SU-DHL-6 (cell line): ENCODE data around the gene NOX5.

ENCODE experiments used
- H2AFZ ChIP-seq: fragments of 200-600 bp; sonication (generic); 2 replicates; pipeline ENCODE4 v1.6.1; 2014; ENCODE audit warnings: low read depth, mild to moderate bottlenecking, moderate library complexity, mixed read lengths, antibody characterized with exemption, low read length; ENCODE audit not compliant: severe bottlenecking
- H3F3A ChIP-seq: fragments of 200-600 bp; shearing (Covaris generic); 2 replicates; pipeline ENCODE4 v1.6.0; 2016; ENCODE audit warnings: antibody characterized with exemption, mild to moderate bottlenecking; ENCODE audit not compliant: insufficient read depth
- H3K27ac ChIP-seq: fragments of 200-600 bp; sonication (generic); 2 replicates; pipeline ENCODE4 v1.5.1; 2016; ENCODE audit warnings: low read depth, mild to moderate bottlenecking, low read length, moderate library complexity, mixed read lengths
- H3K27me3 ChIP-seq: fragments of 200-600 bp; sonication (generic), shearing (Covaris generic); 2 replicates; pipeline ENCODE4 v1.6.0; 2014; ENCODE audit warnings: mild to moderate bottlenecking, low read length
- H3K36me3 ChIP-seq: fragments of 200-600 bp; sonication (generic); 2 replicates; pipeline ENCODE4 v1.6.1; 2014; ENCODE audit warnings: mild to moderate bottlenecking, low read length, mixed read lengths
- H3K4me2 ChIP-seq: fragments of 300-600, 200-600 bp; shearing (Covaris generic), sonication (generic); 2 replicates; pipeline ENCODE4 v1.6.0; 2014; ENCODE audit warnings: low read length, low read depth, mild to moderate bottlenecking; ENCODE audit not compliant: poor library complexity, severe bottlenecking
- H3K4me3 ChIP-seq: fragments of 200-600 bp; sonication (generic); 2 replicates; pipeline ENCODE4 v1.5.1; 2014; ENCODE audit warnings: antibody characterized with exemption, low read length, mild to moderate bottlenecking, mixed read lengths; ENCODE audit not compliant: insufficient read depth, poor library complexity, severe bottlenecking
- H3K79me2 ChIP-seq: fragments of 200-600 bp; sonication (generic); 2 replicates; pipeline ENCODE4 v1.6.1; 2014; ENCODE audit warnings: mild to moderate bottlenecking, low read length, moderate library complexity; ENCODE audit not compliant: insufficient read depth
- H3K9ac ChIP-seq: fragments of 200-600 bp; sonication (generic); 2 replicates; pipeline ENCODE4 v1.7.0; 2014; ENCODE audit warnings: mild to moderate bottlenecking, low read length
- H3K9me2 ChIP-seq: fragments of 200-600 bp; sonication (generic); replicated peaks from 2 replicates; pipeline ENCODE4 v1.6.1; 2014; ENCODE audit warnings: low read length; ENCODE audit not compliant: insufficient read depth
- H3K9me3 ChIP-seq: fragments of 200-600 bp; sonication (generic); 2 replicates; pipeline ENCODE4 v1.6.1; 2014; ENCODE audit warnings: low read length, mixed read lengths; ENCODE audit not compliant: insufficient read depth
- H4K20me1 ChIP-seq: fragments of 200-600 bp; sonication (generic); 2 replicates; pipeline ENCODE4 v1.6.1; 2014; ENCODE audit warnings: low read depth, mild to moderate bottlenecking, antibody characterized with exemption, low read length, moderate library complexity, mixed read lengths
- CTCF ChIP-seq: fragments of 200-600 bp; sonication (generic); IDR thresholded peaks from one replicate; pipeline ENCODE4 v1.5.1; 2017; ENCODE audit warnings: antibody characterized with exemption, mild to moderate bottlenecking, low read length, moderate library complexity; ENCODE audit not compliant: insufficient read depth, poor library complexity, severe bottlenecking
- EZH2phosphoT487 ChIP-seq: fragments of 200-600 bp; sonication (generic), shearing (Covaris generic); conservative IDR thresholded peaks from 2 replicates; pipeline ENCODE4 v1.6.1; 2018; ENCODE audit warnings: mild to moderate bottlenecking, antibody characterized with exemption, low read length, moderate library complexity, mixed read lengths

The NOX5 gene

GRCh38 chr15:69058830-69059556, 44.5 kb downstream of the NOX5 start:
- TF ChIP-seq EZH2phosphoT487 = no peak
- peak; percentile 73 for TF ChIP-seq CTCF
- H3K9me2 ChIP-seq = no peaks in the 10 kb centered on the region
- H3K9ac ChIP-seq = no peak overlapping the region
- H4K20me1 ChIP-seq = no peaks in the 10 kb centered on the region
- H3K9me3 ChIP-seq = no peaks in the 10 kb centered on the region
- H3K4me3 ChIP-seq = no peak overlapping the region
- H3K27me3 ChIP-seq = no peaks in the 10 kb centered on the region
- no peaks in the 10 kb centered on the region for H3F3A ChIP-seq
- no peak overlapping the region for H2AFZ ChIP-seq
- H3K79me2 ChIP-seq = no peaks in the 10 kb centered on the region
- H3K36me3 ChIP-seq = no peaks in the 10 kb centered on the region
- no peak overlapping the region for H3K27ac ChIP-seq
- H3K4me2 ChIP-seq = no peak overlapping the region

GRCh38 chr15:69059557-69059943, 45.1 kb downstream of the NOX5 start:
- Histone ChIP-seq H3K9me2 (no peaks in the 10 kb centered on the region), H3K27me3 (no peaks in the 10 kb centered on the region), H3F3A (no peaks in the 10 kb centered on the region), H3K4me2 (no peak overlapping the region), H3K27ac (no peak overlapping the region), H2AFZ (no peak overlapping the region), H3K79me2 (no peaks in the 10 kb centered on the region), H3K36me3 (no peaks in the 10 kb centered on the region), H3K9ac (no peak overlapping the region), H3K4me3 (no peak overlapping the region), H4K20me1 (no peaks in the 10 kb centered on the region), H3K9me3 (no peaks in the 10 kb centered on the region)
- TF ChIP-seq CTCF (no peak), EZH2phosphoT487 (no peak)

- Histone ChIP-seq H3K27me3 (no peaks in the 10 kb centered on the region), H3K4me2 (no peak overlapping the region), H2AFZ (no peak overlapping the region), H3K9me3 (no peaks in the 10 kb centered on the region), H3F3A (no peaks in the 10 kb centered on the region), H3K9ac (no peak overlapping the region), H3K27ac (no peak overlapping the region), H3K36me3 (no peaks in the 10 kb centered on the region), H3K4me3 (no peak overlapping the region), H4K20me1 (no peaks in the 10 kb centered on the region), H3K9me2 (no peaks in the 10 kb centered on the region), H3K79me2 (no peaks in the 10 kb centered on the region)
- no peak for TF ChIP-seq CTCF
- TF ChIP-seq EZH2phosphoT487 = no peak
Measured at GRCh38 chr15:69060041-69060481, 45.6 kb downstream of the NOX5 start.
